HG02852 (cell line): ENCODE data around the gene CLN6.

ENCODE experiments used
- ATAC-seq: cut with Tn5 transposase; IDR thresholded peaks from one replicate; pipeline ENCODE4 v1.9.1; 2021; ENCODE audit warnings: mild to moderate bottlenecking, moderate library complexity; ENCODE audit not compliant: unreplicated experiment

The CLN6 gene

GRCh38 chr15:68229386-68230156 is at the start of gene CLN6:
CLN6 (minus strand) TSS chr15:68229728; CDS start chr15:68229584, 144 bp downstream.
- ATAC-seq = peak; percentile 76

GRCh38 chr15:68278595-68279405 is 49.3 kb upstream of the CLN6 start:
- ATAC-seq = no peak

- ATAC-seq = no peak
Measured at GRCh38 chr15:68278345-68278594, 48.7 kb upstream of the CLN6 start.

GRCh38 chr15:68277603-68278344 is 48.2 kb upstream of the CLN6 start, which contains the start of gene FEM1B:
FEM1B (plus strand) TSS chr15:68277745; CDS start chr15:68278418, 673 bp downstream.
- peak; percentile 75 for ATAC-seq

DNA sequence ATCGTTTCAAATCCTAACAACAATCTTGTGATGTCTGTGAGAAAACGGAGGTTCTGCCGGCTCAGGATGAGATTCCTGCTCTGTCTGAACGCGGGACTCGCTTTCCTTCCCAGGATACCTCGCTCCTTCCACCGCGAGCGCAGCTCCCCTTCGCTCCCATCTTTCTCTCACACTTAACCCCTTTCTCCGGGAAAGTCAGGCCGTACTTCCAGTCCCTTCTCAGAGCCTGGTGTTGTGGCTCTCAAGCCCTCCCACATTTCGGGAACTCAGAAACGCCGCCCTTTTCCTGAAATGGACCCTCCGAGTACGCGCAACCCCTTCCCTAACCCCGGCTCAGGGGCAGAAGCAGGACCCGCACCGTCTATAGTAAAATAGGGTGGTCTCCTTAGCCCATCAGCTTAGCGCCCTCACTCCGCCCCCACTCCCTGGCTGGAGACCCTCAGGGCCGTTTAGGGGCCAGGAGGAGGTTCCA is 47.6 kb upstream of the CLN6 start:
- ATAC-seq = peak; percentile 7

- no peak for ATAC-seq
Measured at GRCh38 chr15:68276668-68277067, 47.1 kb upstream of the CLN6 start.

GRCh38 chr15:68275165-68275746 is 45.7 kb upstream of the CLN6 start:
- no peak for ATAC-seq

DNA sequence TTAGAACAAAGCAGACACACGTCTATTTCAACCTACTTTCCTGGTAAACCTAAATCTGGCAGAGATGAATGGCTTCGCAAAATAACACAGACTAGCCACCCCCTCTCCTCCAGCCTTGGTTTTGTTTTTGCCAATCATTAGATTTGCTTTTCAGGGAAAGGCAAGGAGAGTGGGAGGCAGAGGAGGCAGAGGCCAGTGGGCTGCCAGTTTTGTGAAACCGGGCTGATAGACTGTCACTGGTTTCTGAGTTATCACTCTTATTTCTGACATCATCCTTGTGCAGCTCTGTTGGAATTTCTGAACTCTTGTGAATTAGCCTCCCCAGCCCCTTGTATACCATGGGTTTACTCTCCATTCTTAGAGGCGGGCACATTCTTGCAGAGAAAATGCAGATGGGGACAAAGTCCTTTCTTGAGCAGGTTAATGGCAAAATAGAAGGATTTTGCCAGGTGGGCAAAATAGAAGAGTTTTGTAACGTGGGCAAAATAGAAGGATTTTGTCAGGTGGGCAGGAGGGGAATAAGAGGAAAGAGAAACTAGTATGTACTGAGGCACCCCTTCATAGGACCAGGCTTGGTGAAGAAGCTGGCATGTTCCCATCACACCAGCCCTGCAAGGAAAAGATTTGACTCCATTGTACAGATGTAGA is 44.8 kb upstream of the CLN6 start:
- no peak for ATAC-seq

DNA sequence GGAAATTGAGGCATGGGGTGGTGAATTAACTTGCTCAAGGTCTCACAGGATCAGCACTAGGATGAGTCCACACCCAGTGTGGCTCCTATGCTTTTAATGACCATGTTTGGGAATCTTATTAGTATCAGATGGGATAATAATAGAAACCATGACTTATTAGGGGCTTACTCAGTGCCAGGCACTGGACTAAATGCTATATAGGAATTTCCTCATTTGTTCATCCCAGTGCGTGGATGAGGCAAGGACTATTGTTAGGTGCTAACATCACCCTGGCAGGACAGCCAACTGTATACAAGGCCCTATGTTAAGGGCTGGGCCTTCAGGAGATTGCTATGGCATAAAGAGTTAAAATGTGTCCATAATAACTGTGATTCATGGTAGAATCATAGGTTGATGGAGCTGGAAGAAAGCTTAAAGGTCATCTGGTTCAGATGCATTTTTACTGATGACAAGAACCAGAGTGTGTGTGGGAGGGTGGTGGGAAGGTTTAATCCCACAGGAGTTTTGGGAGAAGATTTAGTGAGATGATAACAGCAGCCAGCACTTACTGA is 43.3 kb upstream of the CLN6 start:
- ATAC-seq = no peak

DNA sequence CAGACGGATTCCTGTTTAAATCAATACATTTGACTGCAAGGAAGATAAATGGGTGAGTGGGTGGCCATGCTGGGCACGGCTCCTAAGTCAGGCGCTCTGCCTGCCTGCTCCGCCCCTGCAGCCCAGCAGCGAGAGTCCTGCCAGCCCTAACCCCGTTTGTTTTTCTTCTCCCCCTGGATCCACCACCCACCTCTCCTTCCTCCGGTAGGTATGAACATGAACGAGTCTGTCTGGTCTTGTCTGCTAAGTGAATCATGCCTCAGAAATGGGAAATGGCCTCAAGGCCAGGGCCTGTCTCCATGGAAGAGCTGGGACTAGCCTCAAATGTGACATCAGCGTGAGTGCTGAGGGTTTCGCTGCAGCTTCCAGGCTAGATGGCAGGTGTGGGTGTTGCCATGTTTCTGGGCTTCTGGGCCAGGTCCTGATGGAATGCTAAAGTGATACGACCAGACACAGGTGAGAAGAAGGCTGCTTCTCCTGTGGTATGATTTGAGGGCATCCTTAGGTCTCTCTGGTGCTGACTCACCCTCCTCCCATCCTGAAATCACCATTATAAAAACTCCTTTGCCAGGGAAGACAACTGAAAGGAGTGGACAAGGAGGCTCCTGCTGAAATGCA is 42.4 kb upstream of the CLN6 start:
- ATAC-seq = no peak

DNA sequence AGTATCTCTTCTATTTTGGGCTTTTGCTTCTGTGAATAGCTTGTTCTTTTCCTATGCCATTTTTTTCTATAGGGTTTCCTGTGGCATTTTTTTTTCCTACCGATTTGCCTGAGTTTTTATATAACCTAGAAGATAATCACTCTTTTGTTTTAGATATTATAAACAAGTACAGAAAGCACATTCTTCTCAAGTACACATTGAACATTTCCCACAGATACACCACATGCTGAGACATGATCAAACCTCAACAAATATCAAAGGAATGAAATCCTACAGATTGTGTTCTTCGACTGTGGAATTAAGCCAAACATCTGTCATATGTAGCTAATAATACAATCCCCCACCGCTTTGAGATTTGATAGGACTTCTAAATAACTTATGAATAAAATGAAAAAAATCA is 38.9 kb upstream of the CLN6 start:
- no peak for ATAC-seq

- no peak for ATAC-seq
Measured at GRCh38 chr15:68265674-68266073, 36.1 kb upstream of the CLN6 start.

DNA sequence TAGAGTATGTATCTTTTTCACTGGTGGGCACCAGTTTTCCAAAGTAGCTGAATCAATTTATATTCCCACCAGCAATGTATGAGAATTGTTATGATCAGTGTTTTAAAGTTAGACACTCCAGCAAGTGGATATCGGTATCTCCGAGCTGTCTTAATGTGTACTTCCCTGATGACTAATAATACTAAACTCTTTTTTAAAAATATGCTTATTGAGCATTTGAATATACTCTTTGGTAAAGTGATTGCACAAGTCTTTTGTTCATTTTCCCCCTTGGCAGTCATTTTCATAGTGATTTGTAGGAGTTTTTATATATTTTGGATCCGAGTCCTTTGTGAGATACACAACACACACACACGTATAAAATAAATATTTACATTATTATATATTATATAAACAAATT is 35.6 kb upstream of the CLN6 start:
- ATAC-seq = no peak

GRCh38 chr15:68264282-68264681 is 34.8 kb upstream of the CLN6 start:
- no peak for ATAC-seq

DNA sequence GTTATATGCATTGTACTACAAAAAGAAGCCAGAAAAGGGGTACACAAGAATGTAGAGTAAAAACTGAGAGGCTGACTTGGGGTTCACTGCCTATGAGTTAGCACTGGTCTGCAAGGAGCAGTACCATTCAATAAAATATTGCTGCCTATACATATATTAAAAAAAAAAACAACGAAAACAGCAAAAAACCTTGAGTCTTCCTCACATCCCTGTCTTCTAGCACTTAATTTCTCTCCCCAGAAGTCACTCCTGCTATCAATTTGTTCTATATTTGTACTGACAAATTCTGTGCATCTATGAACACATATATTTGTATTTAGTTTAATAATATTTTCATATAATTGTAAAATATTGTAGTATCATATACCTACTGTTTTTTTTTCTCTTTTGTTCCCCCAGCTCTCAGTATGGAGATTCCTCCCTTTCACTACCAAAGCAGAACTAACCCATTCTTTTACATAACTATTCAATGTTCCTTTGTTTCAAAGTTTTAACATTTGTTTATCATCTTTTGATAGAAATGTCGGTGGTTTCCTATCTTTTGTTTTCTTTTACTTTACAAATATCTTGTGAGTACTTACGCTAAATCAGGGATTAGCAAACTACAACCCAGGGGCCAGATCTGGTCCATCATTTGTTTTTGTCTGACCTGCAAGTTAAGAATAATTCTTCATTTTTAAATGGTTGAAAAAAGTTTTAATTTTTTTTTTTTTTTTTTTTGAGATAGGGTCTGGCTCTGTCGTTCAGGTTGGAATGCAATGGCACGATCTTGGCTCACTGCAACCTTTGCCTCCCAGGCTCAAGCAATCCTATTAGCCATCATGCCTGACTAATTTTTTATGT is 33.2 kb upstream of the CLN6 start:
- ATAC-seq = no peak

DNA sequence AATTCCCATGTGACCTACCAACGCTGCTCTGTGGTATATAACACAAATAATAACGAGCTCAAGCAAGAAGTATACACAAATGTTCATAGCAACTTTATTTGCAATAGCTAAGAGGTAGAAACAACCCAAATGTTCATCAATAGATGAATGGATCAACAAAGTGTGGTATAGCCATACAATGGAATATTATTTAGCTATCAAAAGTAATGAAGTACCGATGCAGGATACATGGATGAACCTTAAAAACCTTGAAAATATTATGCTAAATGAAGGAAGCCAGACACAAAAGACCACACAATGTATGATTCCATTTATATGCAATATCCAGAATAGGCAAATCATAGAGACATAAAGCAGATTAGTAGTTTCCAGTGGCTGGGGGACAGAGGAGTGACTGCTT is 32.5 kb upstream of the CLN6 start:
- ATAC-seq = no peak

GRCh38 chr15:68261241-68261640 is 31.7 kb upstream of the CLN6 start:
- no peak for ATAC-seq

DNA sequence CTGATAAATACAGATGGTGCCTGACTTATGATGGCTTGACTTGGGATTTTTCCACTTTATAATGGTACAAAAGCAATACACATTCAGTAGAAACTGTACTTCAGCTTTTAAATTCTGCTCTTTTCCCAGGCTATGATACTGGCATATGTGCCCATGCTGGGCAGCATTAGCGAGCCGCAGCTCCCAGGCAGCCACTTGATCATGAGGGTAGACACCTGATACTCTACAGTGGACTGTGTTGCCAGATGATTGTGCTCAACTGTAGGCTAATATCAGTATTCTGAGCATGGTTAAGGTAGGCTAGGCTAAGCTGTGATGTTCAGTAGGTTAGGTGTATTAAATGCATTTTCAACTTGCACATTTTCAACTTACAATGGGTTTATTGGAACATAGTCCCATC is 30.4 kb upstream of the CLN6 start:
- ATAC-seq = no peak

DNA sequence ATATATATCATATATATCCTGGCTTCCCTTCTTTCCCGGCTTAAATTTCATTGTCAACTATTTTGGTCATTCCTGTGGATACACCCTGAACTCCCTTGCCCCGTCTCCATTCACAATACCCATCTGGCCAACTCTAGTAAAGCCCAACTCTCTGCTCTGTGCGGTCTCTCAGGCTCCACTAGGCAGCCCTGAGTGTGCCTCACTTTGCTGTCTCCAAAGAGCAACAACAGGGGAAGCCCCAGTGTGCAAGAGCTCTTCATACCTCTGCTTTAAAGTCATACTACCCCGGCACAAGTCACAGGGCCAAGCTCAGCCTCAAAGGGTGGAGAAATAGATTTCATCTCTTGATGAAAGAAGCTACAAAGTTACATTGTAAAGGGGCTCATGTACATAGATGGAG is 29.2 kb upstream of the CLN6 start:
- no peak for ATAC-seq
